HL-60/S4 (cell line): ENCODE results near the gene WWC2.

Source experiments
- in situ Hi-C: fragments of 300-500 bp; cut with MboI; formaldehyde crosslinking; loops from 2 replicates; pipeline ENCODE4 v1.14.3; 2022; ENCODE audit warnings: low sequenced_read_pairs

The WWC2 gene

GRCh38 chr4:183098723-183099536, at the start of gene WWC2:
Gene WWC2, plus strand, starts transcription at chr4:183099257. Its CDS starts 235 bp downstream, at chr4:183099492.
- in situ Hi-C loops = no loop called here

GRCh38 chr4:183053681-183054080, 45.4 kb upstream of the WWC2 start:
- in situ Hi-C loops = no loop called here

GRCh38 chr4:183057255-183057654, 41.8 kb upstream of the WWC2 start:
- in situ Hi-C loops = no loop called here

- in situ Hi-C loops = no loop called here
Observed at GRCh38 chr4:183059797-183060196, 39.3 kb upstream of the WWC2 start.

GRCh38 chr4:183068502-183068901, 30.6 kb upstream of the WWC2 start:
- in situ Hi-C loops = no loop called here

GRCh38 chr4:183071222-183071621, 27.8 kb upstream of the WWC2 start:
- in situ Hi-C loops = loop anchor here (10.0 kb wide), 1 partner anchor 184 kb away; no protein-coding TSS in a partner anchor

GRCh38 chr4:183072176-183072575, 26.9 kb upstream of the WWC2 start:
- in situ Hi-C loops = loop anchor here (10.0 kb wide), 1 partner anchor 183 kb away; no protein-coding TSS in a partner anchor

GRCh38 chr4:183073838-183074145, 25.3 kb upstream of the WWC2 start:
- in situ Hi-C loops = loop anchor here (10.0 kb wide), 1 partner anchor 181 kb away; no protein-coding TSS in a partner anchor

- in situ Hi-C loops = loop anchor here (10.0 kb wide), 1 partner anchor 180 kb away; no protein-coding TSS in a partner anchor
Observed at GRCh38 chr4:183074288-183074990, 24.6 kb upstream of the WWC2 start.

- in situ Hi-C loops = loop anchor here (10.0 kb wide), 1 partner anchor 176 kb away; no protein-coding TSS in a partner anchor
Observed at GRCh38 chr4:183078634-183079033, 20.4 kb upstream of the WWC2 start.

- in situ Hi-C loops = no loop called here
Observed at GRCh38 chr4:183080372-183081115, 18.5 kb upstream of the WWC2 start.

GRCh38 chr4:183081116-183081469, 18.0 kb upstream of the WWC2 start:
- in situ Hi-C loops = no loop called here

- in situ Hi-C loops = no loop called here
Observed at GRCh38 chr4:183082053-183082452, 17.0 kb upstream of the WWC2 start.

- in situ Hi-C loops = no loop called here
Observed at GRCh38 chr4:183094393-183095198, 4.5 kb upstream of the WWC2 start.

- in situ Hi-C loops = no loop called here
Observed at GRCh38 chr4:183095199-183095512, 3.9 kb upstream of the WWC2 start.

- in situ Hi-C loops = no loop called here
Observed at GRCh38 chr4:183096276-183096965, 2.6 kb upstream of the WWC2 start.

- in situ Hi-C loops = no loop called here
Observed at GRCh38 chr4:183097231-183098018, 1.6 kb upstream of the WWC2 start.

- in situ Hi-C loops = no loop called here
Observed at GRCh38 chr4:183098019-183098722, 886 bp upstream of the WWC2 start.
